OCI-LY7 (cell line): ENCODE results near the gene KIAA0232.

Experiments
- CTCF ChIP-seq: fragments of 200-600 bp; sonication (generic); conservative IDR thresholded peaks from 2 replicates; pipeline ENCODE4 v1.5.1; 2014; ENCODE audit warnings: mild to moderate bottlenecking, antibody characterized with exemption, low read length, moderate library complexity, mixed read lengths
- EZH2phosphoT487 ChIP-seq: fragments of 200-600 bp; sonication (generic); IDR thresholded peaks from 2 replicates; pipeline ENCODE4 v1.6.1; 2018; ENCODE audit warnings: low read depth, borderline replicate concordance, mild to moderate bottlenecking, mixed run types, antibody characterized with exemption, low read length, moderate library complexity, mixed read lengths

DNA sequence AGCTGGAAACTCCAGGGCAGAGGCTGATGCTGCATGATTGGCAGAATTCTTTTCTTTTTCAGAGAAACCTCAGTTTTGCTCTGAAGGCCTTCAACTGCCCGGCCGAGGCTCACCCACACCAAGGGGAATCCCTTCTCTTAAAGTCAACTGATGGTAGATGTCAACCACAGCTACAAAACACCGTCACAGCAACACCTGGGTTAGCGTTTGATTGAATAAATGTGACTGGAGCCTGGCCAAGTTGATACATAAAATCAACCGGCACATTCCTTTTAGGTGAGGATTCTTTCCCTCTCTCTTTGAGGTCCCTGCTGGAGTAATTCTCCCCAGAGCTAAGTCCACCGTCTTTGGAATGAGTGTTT is 15.2 kb upstream of the KIAA0232 start:
- no peak for TF ChIP-seq CTCF
- TF ChIP-seq EZH2phosphoT487 = no peak
